H9 (cell line): Measurements from ENCODE around the gene R3HDM2. TPM values are rescaled to one million over a fixed set of nuclear protein-coding genes. Genes with fewer than 3 reads are reported as not detected.

Experiments
- DNase-seq: peaks from one replicate; pipeline ENCODE4 v3.0.0-alpha.2; 2017
- H2AFZ ChIP-seq: one replicate; pipeline ENCODE4 v1.6.1; 2013; ENCODE audit warnings: mild to moderate bottlenecking, low read length, control low read depth, moderate library complexity
- H2AK5ac ChIP-seq: 2 replicates; pipeline ENCODE4 v1.6.1; 2013; ENCODE audit warnings: low read length, control low read depth, mixed read lengths; ENCODE audit not compliant: insufficient read length
- H2BK120ac ChIP-seq: one replicate; pipeline ENCODE4 v1.6.1; 2013; ENCODE audit warnings: low read depth, mild to moderate bottlenecking, low read length, control low read depth, inconsistent platforms; ENCODE audit not compliant: poor library complexity, severe bottlenecking
- H2BK12ac ChIP-seq: 2 replicates; pipeline ENCODE4 v1.6.1; 2013; ENCODE audit warnings: low read length, control low read depth, mixed read lengths, low read depth; ENCODE audit not compliant: insufficient read length
- H2BK15ac ChIP-seq: 2 replicates; pipeline ENCODE4 v1.6.1; 2013; ENCODE audit warnings: low read depth, low read length, control low read depth
- H2BK20ac ChIP-seq: one replicate; pipeline ENCODE4 v1.6.1; 2013; ENCODE audit warnings: low read depth, mild to moderate bottlenecking, low read length, control low read depth, inconsistent platforms; ENCODE audit not compliant: poor library complexity, severe bottlenecking
- H2BK5ac ChIP-seq: 2 replicates; pipeline ENCODE4 v1.6.1; 2013; ENCODE audit warnings: low read length, control low read depth, mixed read lengths; ENCODE audit not compliant: insufficient read length
- H3K14ac ChIP-seq: 2 replicates; pipeline ENCODE4 v1.6.1; 2013; ENCODE audit warnings: low read length, control low read depth; ENCODE audit not compliant: insufficient read depth
- H3K18ac ChIP-seq: 2 replicates; pipeline ENCODE4 v1.6.1; 2013; ENCODE audit warnings: low read depth, mild to moderate bottlenecking, mixed read lengths, low read length, control low read depth; ENCODE audit not compliant: insufficient read length
- H3K23ac ChIP-seq: 2 replicates; pipeline ENCODE4 v1.6.1; 2013; ENCODE audit warnings: low read length, control low read depth, mixed read lengths, low read depth; ENCODE audit not compliant: insufficient read length
- H3K23me2 ChIP-seq: 2 replicates; pipeline ENCODE4 v1.6.1; 2013; ENCODE audit warnings: low read depth, mild to moderate bottlenecking, mixed read lengths, low read length, control low read depth; ENCODE audit not compliant: insufficient read length, poor library complexity, severe bottlenecking
- H3K27ac ChIP-seq: 2 replicates; pipeline ENCODE4 v1.5.1; 2013; ENCODE audit warnings: low read length, control low read depth, mixed read lengths, low read depth; ENCODE audit not compliant: insufficient read length
- H3K27me3 ChIP-seq: 2 replicates; pipeline ENCODE4 v1.6.1; 2013; ENCODE audit warnings: low read length, control low read depth, inconsistent platforms; ENCODE audit not compliant: insufficient read depth
- H3K4ac ChIP-seq: 2 replicates; pipeline ENCODE4 v1.6.1; 2013; ENCODE audit warnings: low read depth, mild to moderate bottlenecking, control low read depth, inconsistent platforms, low read length, moderate library complexity
- H3K4me1 ChIP-seq: 2 replicates; pipeline ENCODE4 v1.6.1; 2013; ENCODE audit warnings: low read length, control low read depth, inconsistent platforms; ENCODE audit not compliant: insufficient read depth
- H3K4me2 ChIP-seq: 2 replicates; pipeline ENCODE4 v1.6.1; 2013; ENCODE audit warnings: low read length, control low read depth, mixed read lengths; ENCODE audit not compliant: insufficient read length, insufficient read depth
- H3K56ac ChIP-seq: 2 replicates; pipeline ENCODE4 v1.6.1; 2013; ENCODE audit warnings: low read depth, mild to moderate bottlenecking, mixed read lengths, low read length, control low read depth; ENCODE audit not compliant: insufficient read length
- H3K79me1 ChIP-seq: 2 replicates; pipeline ENCODE4 v1.6.1; 2013; ENCODE audit warnings: low read depth, mild to moderate bottlenecking, moderate library complexity, low read length, control low read depth, inconsistent platforms; ENCODE audit not compliant: insufficient read depth, poor library complexity, severe bottlenecking
- H3K79me2 ChIP-seq: 2 replicates; pipeline ENCODE4 v1.6.1; 2013; ENCODE audit warnings: low read length, control low read depth, inconsistent platforms; ENCODE audit not compliant: insufficient read depth
- H3K9ac ChIP-seq: 2 replicates; pipeline ENCODE4 v1.6.1; 2013; ENCODE audit warnings: low read length, control low read depth, mixed read lengths; ENCODE audit not compliant: insufficient read length; ENCODE audit errors: extremely low read depth
- H3K9me3 ChIP-seq: one replicate; pipeline ENCODE4 v1.6.1; 2013; ENCODE audit warnings: low read depth, low read length, inconsistent platforms; ENCODE audit not compliant: control insufficient read depth
- H3T11ph ChIP-seq: one replicate; pipeline ENCODE4 v1.6.1; 2013; ENCODE audit warnings: mild to moderate bottlenecking, low read length, control low read depth, inconsistent platforms
- H4K20me1 ChIP-seq: one replicate; pipeline ENCODE4 v1.6.1; 2013; ENCODE audit not compliant: control insufficient read depth, insufficient read length, insufficient read depth
- H4K5ac ChIP-seq: 2 replicates; pipeline ENCODE4 v1.6.1; 2013; ENCODE audit warnings: low read depth, mild to moderate bottlenecking, mixed read lengths, low read length, control low read depth; ENCODE audit not compliant: insufficient read length
- H4K8ac ChIP-seq: replicated peaks from 2 replicates; pipeline ENCODE4 v1.6.1; 2013; ENCODE audit warnings: low read length, control low read depth, mixed read lengths, low read depth; ENCODE audit not compliant: insufficient read length
- H4K91ac ChIP-seq: 2 replicates; pipeline ENCODE4 v1.6.1; 2013; ENCODE audit warnings: low read depth, mild to moderate bottlenecking, moderate library complexity, mixed read lengths, low read length, control low read depth; ENCODE audit not compliant: insufficient read length
- H3K27ac Mint-ChIP-seq, 3 experiments: 2 replicates in 2 of 3; 3 replicates in 1 of 3; pipeline ENCODE4 v1.8.0; 2020 to 2021; ENCODE audit warnings: mixed read lengths in 3 of 3, mild to moderate bottlenecking in 1 of 3, moderate library complexity in 1 of 3
- H3K27me3 Mint-ChIP-seq: 2 replicates; pipeline ENCODE4 v1.8.0; 2021; ENCODE audit warnings: low read depth, mild to moderate bottlenecking, moderate library complexity, mixed read lengths
- H3K36me3 Mint-ChIP-seq, 3 experiments: 2 replicates in 2 of 3; 3 replicates in 1 of 3; pipeline ENCODE4 v1.8.0; 2020 to 2021; ENCODE audit warnings: low read depth in 3 of 3, mixed read lengths in 3 of 3; ENCODE audit not compliant: insufficient read depth in 1 of 3
- H3K4me1 Mint-ChIP-seq, 2 experiments: 2 replicates each; pipeline ENCODE4 v1.8.0; 2020; ENCODE audit warnings: mixed read lengths in 2 of 2
- H3K4me3 Mint-ChIP-seq, 2 experiments: 2 replicates in 1 of 2; 3 replicates in 1 of 2; pipeline ENCODE4 v1.8.0; 2020 to 2021; ENCODE audit warnings: mild to moderate bottlenecking in 2 of 2, mixed read lengths in 2 of 2, moderate library complexity in 1 of 2
- H3K9me3 Mint-ChIP-seq, 2 experiments: 2 replicates in 1 of 2; 3 replicates in 1 of 2; pipeline ENCODE4 v1.8.0; 2020; ENCODE audit warnings: mild to moderate bottlenecking in 2 of 2, mixed read lengths in 2 of 2, moderate library complexity in 1 of 2
- WGBS: extraction: QIAGEN DNeasy Blood & Tissue Kit; methylation state at CpG from one replicate; pipeline ENCODE4 v1.1.7; 2013; ENCODE audit warnings: missing lambda C conversion rate, low lambda C conversion rate, mixed read lengths; ENCODE audit not compliant: insufficient read length; ENCODE audit errors: extremely low coverage; 5-methylcytosine and 5-hydroxymethylcytosine counted together
- total RNA-seq: library from RNA; stranded (reverse); gene quantifications from 2 replicates; pipeline ENCODE4 v1.2.1, GENCODE V29; 2021
- TF ChIP-seq, protein P1 (sequence below): fragments of 200-600 bp; sonication (generic); conservative IDR thresholded peaks from 3 replicates; pipeline ENCODE4 v1.8.0; 2021; ENCODE audit warnings: antibody characterized with exemption, mild to moderate bottlenecking

The R3HDM2 gene
- total RNA-seq, 1 experiment from 2014 or later: 43.9 TPM

DNA sequence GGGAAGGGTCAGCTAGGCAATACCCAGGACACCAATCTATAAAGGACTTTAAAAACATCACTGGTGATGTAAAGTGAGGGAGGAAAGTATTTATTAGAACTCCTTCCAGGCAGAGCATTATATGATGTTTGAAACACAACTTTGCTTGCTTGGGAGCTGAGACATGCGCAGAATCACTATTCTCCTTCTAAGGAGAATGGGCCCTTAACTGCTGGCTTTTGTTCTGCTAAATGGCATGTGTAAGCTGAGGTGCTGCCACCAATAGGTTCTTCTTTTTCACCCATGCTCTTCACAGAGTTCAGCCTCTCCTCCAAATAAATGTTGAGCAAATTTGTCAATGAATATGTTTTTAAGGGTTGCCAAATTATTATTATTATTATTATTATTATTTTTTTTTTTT is 183.8 kb downstream of the R3HDM2 start:
- no peaks in the 10 kb centered on the region for H4K20me1 ChIP-seq
- no peak overlapping the region for H2BK12ac ChIP-seq
- H3K27ac ChIP-seq: no peak overlapping the region
- no peak overlapping the region for H2BK5ac ChIP-seq
- H3K9ac ChIP-seq: no peak overlapping the region
- H3K9me3 Mint-ChIP-seq: no peaks in the 10 kb centered on the region
- no peak overlapping the region for H2BK15ac ChIP-seq
- H4K91ac ChIP-seq: no peak overlapping the region
- H2BK20ac ChIP-seq: no peak overlapping the region
- no peak overlapping the region for H3K18ac ChIP-seq
- H3K79me2 ChIP-seq: no peaks in the 10 kb centered on the region
- no peak overlapping the region for H2AK5ac ChIP-seq
- no peak overlapping the region for H4K8ac ChIP-seq
- WGBS: no CpG with 5 or more reads among the region's 1 CpG
- H3K79me1 ChIP-seq: no peaks in the 10 kb centered on the region
- DNase-seq: peak; percentile 64
- H3K27ac Mint-ChIP-seq: peak overlapping the region in 1 of 3 experiments; percentile 7; a peak in 2 of 7 replicates
- peaks cover 46 to 59% of the 10 kb centered on the region in 2 experiments for H3K4me1 Mint-ChIP-seq
- H3K4ac ChIP-seq: no peak overlapping the region
- no peak overlapping the region for H3K4me3 Mint-ChIP-seq
- no peaks in the 10 kb centered on the region for H3K9me3 ChIP-seq
- H3T11ph ChIP-seq: no peak overlapping the region
- H3K4me2 ChIP-seq: no peak overlapping the region
- peaks cover 27% of the 10 kb centered on the region for H3K27me3 Mint-ChIP-seq
- peaks cover 10% of the 10 kb centered on the region for H3K4me1 ChIP-seq
- no peak overlapping the region for H3K56ac ChIP-seq
- peaks cover 0 to 3% (median 2%) of the 10 kb centered on the region in 3 experiments; a peak in 3 of 7 replicates for H3K36me3 Mint-ChIP-seq
- H4K5ac ChIP-seq: no peak overlapping the region
- TF ChIP-seq, protein P1, sequence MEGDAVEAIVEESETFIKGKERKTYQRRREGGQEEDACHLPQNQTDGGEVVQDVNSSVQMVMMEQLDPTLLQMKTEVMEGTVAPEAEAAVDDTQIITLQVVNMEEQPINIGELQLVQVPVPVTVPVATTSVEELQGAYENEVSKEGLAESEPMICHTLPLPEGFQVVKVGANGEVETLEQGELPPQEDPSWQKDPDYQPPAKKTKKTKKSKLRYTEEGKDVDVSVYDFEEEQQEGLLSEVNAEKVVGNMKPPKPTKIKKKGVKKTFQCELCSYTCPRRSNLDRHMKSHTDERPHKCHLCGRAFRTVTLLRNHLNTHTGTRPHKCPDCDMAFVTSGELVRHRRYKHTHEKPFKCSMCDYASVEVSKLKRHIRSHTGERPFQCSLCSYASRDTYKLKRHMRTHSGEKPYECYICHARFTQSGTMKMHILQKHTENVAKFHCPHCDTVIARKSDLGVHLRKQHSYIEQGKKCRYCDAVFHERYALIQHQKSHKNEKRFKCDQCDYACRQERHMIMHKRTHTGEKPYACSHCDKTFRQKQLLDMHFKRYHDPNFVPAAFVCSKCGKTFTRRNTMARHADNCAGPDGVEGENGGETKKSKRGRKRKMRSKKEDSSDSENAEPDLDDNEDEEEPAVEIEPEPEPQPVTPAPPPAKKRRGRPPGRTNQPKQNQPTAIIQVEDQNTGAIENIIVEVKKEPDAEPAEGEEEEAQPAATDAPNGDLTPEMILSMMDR: no peak
- no peak overlapping the region for H3K23ac ChIP-seq
- peaks cover 3% of the 10 kb centered on the region for H3K23me2 ChIP-seq
- H3K14ac ChIP-seq: no peak overlapping the region
- no peak overlapping the region for H2AFZ ChIP-seq
- peaks cover 4% of the 10 kb centered on the region for H3K27me3 ChIP-seq
- H2BK120ac ChIP-seq: no peak overlapping the region
